GM21381 (cell line): ENCODE data around the gene MAP10.
A peak's percentile ranks its signal among the peaks of the same experiment; 100 is the strongest.
"Not testable (repeated sequence)": the region's sequence is repeated elsewhere in the genome, so short reads cannot be mapped to it uniquely, and the experiment has no call there.

ENCODE experiments used
- ATAC-seq: cut with Tn5 transposase; IDR thresholded peaks from one replicate; pipeline ENCODE4 v1.9.1; 2021; ENCODE audit warnings: mild to moderate bottlenecking, moderate library complexity; ENCODE audit not compliant: unreplicated experiment

MAP10 gene, protein sequence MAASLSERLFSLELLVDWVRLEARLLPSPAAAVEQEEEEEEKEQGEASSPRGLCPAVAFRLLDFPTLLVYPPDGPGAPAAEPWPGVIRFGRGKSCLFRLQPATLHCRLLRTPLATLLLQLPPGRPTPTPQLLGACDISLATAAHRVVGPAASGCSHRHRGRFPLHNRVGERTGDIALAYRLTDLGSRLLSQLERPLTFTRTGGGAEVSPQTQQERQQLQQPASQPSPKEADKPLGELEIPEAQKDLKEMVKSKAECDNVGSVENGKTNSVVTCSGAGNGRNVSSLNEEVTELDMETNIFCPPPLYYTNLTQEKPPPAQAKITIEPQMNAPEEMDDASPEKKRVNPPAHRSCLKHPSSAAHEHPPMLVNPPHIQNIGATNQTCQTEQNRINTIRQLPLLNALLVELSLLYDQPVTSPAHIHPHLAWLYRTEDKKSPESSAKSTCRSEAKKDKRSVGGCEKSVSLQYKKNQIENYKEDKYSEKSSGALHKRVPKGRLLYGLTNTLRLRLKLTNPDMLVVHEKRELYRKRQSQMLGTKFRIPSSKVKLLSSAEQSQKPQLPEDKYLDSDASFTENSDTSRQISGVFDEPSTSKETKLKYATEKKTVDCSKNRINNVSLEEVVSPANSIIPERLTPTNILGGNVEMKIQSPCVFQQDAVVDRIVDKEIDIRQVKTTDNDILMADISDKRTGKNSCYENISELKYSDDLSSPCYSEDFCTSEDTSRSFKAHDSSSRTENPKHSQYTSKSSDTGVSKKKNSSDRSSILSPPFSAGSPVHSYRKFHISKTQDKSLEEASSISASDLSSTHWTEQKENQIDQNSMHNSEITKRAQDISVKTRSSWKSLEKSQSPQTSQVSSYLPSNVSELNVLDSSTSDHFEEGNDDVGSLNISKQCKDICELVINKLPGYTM

DNA sequence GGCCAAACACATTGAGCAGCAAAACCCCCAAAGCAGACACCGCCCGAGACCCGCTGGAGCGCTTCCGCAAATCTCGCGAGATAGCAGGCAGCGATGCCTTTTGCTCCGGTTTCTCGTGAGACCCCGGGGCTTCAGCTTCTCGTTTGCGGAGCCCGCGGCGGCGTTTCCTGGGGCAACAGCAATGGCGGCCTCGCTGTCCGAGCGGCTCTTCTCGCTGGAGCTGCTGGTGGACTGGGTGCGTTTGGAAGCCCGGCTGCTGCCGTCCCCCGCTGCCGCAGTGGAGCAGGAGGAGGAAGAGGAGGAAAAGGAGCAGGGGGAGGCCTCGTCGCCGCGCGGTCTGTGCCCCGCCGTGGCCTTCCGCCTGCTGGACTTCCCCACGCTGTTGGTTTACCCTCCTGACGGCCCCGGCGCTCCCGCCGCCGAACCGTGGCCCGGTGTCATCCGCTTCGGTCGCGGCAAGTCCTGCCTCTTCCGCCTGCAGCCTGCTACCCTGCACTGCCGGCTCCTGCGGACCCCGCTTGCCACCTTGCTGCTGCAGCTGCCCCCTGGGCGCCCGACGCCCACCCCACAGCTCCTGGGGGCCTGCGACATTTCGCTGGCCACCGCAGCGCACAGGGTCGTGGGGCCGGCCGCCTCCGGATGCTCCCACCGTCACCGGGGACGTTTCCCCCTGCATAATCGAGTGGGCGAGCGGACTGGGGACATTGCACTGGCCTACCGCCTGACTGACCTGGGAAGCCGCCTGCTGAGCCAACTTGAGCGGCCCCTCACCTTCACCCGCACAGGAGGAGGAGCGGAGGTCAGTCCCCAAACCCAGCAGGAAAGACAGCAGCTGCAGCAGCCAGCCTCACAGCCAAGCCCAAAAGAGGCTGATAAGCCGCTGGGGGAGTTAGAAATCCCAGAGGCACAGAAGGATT is at the start of gene MAP10:
Gene MAP10 (plus strand): TSS at position 148 of the 917 bp plus-strand sequence. CDS start 34 bp downstream, at position 182.
- peak; percentile 86 for ATAC-seq

DNA sequence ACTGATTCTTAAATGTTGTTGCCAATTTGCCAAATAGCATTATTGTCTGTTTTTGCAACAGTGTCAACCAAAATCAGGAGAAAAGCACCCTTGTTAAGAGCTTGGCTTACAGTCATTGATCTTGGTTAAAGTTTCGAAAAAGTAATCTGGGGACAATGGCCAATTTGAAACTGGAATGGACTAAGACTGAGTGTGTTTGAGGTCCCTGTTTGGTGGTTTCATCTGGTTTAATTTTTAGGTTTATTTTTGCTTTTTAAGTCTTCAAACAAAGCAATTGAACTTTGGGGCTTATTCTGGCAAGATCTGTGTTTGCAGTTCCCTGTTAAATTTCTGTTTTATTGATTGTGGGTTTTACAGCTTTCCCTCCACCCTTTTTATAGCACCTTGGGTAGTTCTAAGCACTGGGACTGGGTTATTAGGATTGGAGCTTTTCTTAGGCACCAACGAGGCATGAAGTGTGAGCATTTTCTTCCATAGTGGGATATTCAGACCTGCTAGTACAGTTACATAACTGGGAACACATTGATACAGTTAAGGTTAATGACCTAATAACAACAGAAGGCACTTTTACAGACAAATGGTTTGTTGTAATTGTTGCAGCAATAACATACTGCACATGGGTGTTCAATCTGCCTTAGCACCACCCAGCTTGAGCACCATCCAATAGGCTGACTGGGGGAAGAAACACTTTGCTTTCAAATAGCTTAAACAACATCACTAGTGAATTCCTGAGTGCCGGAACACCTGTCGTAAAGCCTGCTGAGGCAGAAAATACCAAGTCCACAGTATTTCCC is 40.6 kb upstream of the MAP10 start:
- ATAC-seq: no peak

DNA sequence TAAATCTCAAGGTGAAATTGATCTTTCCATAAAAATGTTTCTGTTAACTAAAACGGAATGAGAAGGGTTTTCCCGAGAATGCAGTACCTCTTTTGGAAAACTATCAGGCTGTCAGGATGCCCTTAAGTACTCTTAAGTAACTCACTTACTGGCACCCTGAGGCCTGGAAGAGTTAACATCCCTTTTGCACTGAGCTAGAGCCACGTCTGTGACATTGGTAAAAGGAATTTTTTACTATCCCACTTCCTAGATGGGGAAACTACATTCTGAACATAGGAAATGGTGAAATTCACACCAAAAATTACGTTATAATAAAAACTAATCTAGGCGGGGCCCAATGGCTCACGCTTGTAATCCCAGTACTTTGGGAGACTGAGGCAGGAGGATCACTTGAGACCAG is 39.7 kb upstream of the MAP10 start:
- no peak for ATAC-seq

DNA sequence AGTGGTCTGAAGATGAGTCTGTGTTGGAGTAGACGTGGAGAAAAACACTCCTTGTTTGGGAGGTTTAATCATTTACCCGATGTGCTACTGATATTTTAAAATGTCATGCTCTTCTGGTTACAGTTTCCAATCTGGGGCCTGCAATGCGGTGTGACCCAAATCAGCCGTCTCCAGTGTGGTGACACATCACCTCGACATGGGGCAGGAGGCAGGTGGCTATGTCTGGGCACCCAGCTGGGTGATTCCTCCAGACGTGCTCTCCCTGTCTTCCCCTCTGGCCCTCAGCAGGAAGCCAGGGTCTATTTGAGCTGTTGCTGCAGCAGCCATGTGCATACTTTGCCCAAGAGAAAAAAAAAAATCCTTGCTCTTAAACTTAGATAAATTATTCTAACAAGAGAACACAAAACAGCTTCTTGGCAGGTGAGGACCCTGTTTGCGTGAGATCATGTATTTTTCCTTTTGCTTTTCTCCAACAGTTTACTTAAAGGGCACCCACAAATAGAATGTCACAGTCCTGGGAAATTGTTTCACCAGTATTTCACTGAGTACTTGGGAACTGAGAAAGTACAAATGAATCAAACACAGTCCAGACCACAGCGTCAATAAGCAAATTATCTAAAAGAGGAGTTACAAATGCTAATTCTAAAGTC is 38.9 kb upstream of the MAP10 start:
- ATAC-seq: peak; percentile 74

DNA sequence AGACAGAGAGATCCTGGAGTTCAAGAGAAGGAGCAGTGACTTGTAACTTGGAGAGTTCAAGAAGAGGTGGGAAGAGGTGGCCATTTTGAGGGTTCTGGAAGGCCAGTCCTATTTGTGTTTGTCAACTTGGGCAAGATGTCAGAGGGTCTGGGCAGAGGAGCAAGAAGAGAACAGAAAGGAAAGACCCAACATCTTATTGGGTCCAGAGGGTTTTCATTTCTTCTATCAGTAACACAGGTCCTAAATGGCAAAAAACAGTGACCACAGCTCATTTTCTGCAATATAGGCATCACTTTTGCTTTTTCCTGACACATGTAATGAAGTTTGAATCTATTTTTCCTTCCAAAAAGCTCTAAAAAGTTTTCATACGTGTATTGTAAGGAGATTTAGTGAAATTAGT is 38.3 kb upstream of the MAP10 start:
- ATAC-seq: no peak

DNA sequence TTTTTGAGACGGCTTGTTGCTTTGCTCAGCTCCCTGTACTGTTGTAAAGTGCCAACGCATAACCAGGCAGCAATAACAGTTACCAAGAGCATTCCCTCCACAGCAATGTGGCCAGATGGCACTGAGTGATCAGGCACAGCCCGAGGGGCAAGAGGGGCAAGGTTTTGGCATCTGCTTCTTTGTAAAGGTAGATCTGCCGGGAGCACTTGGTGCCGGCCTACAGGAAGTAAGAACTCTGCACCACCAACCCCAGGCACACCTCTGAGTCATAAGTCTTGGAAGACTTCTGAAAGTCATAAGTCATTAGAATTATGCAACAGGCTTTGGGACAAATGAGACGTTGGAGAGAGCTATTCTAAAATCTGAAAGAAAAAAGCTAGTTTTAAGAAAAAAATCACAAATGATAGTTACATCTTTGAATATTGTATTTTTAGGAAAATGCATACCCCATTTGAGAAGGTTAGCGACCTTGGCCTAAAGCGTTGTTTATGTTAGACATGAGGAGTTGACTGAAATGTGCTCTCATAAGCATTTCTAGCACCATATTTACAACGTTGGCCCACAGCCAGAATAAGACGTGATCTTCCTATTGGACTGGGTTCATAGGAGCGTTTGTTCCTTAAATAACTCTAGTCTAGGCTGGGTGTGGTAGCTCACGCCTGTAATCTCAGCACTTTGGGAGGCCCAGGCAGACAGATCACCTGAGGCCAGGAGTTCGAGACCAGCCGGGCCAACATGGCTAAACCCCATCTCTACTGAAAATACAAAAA is 37.7 kb upstream of the MAP10 start:
- no peak for ATAC-seq

DNA sequence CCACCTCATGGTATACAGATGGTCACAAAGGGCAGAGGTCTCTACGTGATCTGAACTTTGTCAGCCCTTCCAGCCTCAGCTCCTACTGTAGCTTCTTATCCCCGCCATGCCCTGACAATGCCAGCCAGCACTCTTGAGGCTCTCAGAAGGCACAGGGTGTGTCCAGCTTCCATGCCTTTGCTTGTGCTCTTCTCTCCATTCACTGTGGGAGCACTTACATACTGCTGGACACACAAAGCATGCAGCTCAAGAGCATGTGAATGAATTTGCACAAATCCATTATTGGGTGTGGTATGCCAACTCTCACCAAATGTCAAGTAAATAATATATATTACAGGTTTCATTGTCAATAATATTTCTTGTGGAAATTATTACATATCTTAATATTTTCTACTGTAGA is 36.4 kb upstream of the MAP10 start:
- ATAC-seq: no peak

DNA sequence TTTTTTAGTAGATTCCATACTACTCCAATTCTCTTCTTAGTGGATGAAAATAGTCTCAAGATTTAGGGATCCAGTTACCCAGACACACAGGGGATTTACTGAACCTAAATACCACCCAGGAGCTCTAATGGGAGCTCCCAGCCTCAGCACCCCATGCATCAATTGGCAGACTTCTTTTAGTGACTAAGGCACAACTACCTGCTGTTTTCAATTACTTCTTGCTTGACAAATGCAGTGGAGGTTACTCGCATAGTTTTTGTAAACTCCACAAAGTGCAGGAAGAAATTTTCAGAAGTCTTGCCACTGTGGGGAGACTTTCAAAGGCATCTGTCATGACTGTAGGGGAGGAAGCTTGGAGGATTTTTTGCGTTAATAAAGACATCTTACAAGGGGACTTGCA is 35.5 kb upstream of the MAP10 start:
- ATAC-seq: no peak

DNA sequence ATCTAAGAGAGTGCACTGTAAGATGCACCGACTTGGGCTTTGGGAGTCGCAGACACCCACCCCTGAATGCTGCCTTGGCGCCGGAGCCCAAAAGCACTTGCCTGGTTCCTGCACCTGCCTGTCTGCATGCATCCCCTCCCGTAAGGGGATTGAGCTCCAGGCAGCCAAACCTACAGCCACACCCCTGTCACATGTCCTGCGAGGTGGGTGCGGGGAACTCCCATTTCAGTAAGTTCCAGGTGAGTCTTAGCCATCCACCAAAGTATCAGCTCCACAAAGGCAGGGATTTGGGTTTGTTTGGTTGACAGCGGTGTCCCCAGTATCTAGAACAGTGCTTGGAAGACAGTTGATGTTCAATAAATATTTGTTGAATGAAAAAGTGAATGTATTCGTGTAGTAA is 31.5 kb upstream of the MAP10 start:
- ATAC-seq: no peak

DNA sequence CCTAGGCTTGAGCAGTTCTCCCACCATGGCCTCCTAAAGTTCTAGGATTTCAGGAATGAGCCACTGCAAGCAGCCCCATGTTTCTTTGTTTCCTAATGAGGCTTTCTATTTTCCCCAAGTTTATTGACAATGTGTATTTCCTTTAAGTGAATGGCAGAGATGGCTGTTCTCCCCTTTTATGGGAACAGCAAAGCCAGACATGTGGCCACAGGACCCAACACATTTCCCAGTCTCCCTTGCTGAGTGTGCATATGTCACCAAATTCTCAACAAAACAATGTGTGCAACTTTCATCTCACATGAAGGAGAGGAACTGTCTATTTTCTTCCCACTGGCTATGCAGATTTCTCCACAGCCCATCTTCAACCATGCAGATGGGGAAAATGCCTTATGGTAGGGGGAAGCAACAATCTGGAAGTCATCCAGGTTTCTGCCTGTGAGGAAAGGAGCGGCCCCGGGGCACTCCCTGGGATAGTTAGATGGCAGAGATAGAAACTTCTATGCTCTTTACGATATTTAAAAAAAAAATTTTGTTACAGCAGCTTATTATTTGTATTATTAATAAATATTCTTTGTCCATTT is 28.6 kb upstream of the MAP10 start:
- no peak for ATAC-seq

DNA sequence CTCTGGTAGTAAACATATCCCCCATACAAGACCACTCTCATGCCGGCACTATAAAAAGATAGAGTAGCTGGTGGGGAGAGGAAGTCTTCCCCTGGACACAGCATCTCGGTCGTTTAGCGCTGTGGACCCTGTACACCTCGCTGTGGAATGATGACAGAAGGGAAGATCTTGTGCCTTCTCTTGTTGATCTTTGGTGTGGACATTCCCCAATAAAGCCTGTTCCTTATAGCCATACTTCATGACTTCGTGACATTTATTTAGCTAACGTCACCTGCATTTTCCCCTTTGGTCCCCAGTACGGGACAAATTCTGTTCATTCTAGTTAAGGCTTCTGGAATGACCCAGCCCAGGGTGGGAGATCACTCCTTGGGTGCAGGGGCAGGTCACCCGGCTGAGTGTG is 24.9 kb upstream of the MAP10 start:
- no peak for ATAC-seq

DNA sequence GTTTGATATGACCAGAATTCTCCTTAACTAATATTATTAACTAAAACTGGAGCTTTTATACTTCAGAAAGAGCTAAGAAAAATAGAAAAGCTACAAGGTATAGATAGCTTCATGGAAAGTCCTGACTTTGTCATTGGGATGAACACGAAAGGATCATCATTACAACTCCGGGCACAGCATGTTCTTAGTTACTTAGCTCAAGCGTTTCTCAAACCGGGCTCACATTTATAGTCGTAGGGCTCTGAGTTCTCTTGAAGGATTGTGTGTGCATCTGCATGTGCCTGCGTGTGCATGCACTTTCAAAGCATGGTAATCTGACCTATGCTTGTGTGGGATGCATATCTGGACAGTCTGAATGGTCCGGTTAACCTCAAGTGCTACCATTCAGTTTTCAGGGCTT is 20.4 kb upstream of the MAP10 start:
- ATAC-seq: no peak

DNA sequence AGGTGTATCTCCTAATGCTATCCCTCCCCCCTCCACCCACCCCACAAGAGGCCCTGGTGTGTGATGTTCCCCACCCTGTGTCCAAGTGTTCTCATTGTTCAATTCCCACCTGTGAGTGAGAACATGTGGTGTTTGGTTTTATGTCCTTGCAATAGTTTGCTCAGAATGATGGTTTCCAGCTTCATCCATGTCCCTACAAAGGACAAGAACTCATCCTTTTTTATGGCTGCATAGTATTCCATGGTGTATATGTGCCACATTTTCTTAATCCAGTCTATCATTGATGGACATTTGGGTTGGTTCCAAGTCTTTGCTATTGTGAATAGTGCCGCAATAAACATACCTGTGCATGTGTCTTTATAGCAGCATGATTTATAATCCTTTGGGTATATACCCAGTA is 19.6 kb upstream of the MAP10 start:
- ATAC-seq: not testable (repeated sequence)

DNA sequence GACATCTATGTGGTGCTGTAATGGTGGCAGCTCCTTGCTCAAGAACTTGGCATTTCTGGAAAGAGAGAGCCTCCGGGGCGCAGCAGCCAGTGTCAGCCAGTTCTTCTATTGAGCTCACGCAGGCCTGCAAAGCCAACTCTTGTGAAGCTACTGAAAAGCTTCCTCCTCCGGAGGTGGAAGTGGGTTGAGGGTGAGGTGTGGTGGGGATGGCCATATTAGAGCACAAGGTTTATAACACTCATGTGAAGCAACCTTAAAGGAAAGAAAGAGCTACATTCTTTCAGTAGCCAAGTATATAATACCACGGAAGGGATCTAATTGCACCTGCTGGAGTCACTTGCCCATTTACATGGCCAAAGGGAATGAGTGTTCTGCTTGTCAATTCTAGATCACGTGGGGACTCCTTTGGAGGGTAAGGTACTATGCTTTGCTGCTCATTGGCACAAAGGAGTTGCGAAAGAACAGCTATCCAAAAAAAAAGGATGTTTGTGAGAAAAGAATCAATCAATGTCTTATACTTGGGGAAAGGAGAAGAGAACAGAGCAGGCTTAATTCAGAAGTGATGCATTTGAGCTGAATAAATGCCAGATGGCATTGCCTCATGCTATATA is 18.3 kb upstream of the MAP10 start:
- ATAC-seq: no peak

DNA sequence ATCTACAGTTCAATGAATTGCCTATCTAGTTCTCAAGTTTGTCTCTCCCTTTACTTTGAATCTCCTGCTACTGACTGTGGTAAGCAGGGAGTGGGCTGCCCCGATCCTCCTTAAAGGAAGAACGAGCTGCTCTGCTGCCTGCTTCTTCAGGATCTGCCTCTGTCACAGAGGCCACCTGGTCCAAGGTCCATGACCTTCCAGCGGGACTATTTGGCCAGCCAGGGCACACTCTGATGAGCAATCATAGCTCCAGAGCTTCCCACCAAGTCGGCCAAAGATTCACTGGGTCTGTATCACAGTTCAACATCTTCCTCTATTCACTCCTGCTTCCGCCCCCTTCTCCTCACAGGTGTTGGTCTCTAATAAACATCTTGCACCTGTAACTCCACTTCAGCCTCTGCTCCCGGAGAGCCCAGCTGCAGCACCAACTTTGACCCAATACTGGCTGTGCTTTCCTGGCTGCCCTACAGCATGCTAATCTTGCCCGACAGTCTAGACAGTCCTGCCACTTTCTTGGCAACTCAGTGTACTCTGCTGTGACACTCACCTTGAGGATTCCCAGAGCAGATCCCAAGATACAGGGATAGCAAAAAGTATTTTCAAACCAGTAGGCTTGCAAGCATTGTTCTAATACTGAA is 16.9 kb upstream of the MAP10 start:
- ATAC-seq: no peak

DNA sequence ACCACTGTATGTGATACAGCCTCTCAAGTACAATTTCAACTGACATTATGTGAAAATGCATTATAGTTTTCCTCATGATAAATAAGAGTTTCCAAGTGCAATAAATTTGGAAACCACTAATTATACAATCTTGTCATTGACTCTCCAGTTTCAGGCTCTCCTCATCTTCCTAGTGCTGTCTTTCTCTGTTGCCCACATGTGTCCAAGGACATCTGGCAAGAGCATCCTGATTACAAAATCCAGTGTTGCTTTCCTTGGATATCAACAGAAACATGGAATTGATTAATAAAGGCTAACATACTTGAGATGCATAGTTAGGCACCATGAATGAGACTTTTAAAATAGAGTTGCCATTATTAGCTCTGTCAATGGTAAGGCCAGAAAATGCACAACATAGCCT is 15.6 kb upstream of the MAP10 start:
- no peak for ATAC-seq

DNA sequence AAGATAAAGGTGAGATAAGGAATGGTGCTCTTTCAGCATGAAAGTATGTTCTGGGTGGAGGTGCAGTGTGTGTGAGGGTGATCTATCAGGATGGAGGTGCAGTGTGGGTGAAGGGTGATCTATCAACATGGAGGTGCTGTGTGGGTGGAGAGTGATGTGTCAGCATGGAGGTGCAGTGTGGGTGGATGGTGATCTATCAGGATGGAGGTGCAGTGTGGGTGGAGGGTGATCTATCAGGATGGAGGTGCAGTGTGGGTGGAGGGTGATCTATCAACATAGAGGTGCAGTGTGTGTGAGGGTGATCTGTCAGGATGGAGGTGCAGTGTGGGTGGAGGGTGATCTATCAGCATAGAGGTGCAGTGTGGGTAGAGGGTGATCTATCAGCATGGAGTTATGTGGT is 12.3 kb upstream of the MAP10 start:
- no peak for ATAC-seq

DNA sequence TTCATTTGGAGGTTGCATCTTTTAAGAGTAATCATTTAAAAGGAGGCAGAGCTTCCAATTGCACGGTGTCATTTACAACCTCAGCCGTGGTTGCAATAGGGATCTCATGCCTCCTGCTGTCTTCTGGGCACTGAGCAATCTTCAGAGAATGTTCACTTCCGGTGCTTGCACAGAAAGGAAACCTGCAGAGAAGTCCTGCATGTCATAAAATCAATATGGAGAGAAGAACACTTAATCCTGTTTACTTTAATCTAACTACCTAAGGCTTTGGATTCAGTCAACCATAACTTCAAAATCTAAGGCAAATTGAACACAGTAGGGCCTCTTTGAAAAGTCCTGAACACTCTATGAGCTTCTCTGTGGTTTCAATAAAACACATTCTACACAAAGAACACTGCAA is 11.3 kb upstream of the MAP10 start:
- ATAC-seq: no peak
